Measurements from ENCODE around the gene S100PBP.

GRCh38 chr1:32891241-32891570, 73.8 kb downstream of the S100PBP start:
- TF ChIP-seq CTCF (IDR thresholded peaks at IDR 0.05) (no peak), POLR2A (IDR thresholded peaks at IDR 0.05) (no peak)
